ENCODE measurements around the gene SRPX2.

SRPX2 gene

DNA sequence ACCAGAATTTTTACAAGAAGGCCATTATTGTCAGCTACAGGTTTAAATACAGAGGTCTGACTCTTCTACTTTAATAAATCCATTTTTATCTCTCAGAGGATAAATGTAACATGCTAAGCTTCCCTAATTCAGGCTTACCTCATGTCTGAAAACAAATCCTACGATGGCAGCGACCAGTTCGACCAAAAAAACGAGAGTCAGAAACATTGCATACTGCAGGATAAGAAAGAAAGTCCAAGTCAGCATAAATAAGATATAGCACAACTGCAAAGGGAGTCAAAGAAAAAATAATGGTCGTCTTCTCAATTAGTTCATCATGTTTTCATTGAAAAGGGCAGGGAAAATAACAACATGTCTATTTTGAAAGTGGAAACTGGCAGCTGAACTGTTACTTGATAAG, 9.0 kb upstream of the SRPX2 start:
- Histone ChIP-seq H3K4me3 (ENCODE audit: low read depth in 1 of 2, low read length in 2 of 2) (no peak overlapping the region), H3K79me2 (ENCODE audit: insufficient read depth, low read length) (no peaks in the 10 kb centered on the region), H2AFZ (ENCODE audit: low read depth, low read length) (no peak overlapping the region), H3K4me1 (ENCODE audit: insufficient read depth, low read length) (no peaks in the 10 kb centered on the region), H4K20me1 (ENCODE audit: insufficient read depth, low read length) (no peaks in the 10 kb centered on the region), H3K36me3 (ENCODE audit: insufficient read depth, low read length) (no peaks in the 10 kb centered on the region), H3K4me2 (ENCODE audit: insufficient read depth, low read length) (no peak overlapping the region), H3K9ac (ENCODE audit: low read depth, low read length) (no peak overlapping the region), H3K9me3 (ENCODE audit: insufficient read depth, low read length, severe bottlenecking) (no peaks in the 10 kb centered on the region), H3K27ac (ENCODE audit: low read length) (no peak overlapping the region), H3K27me3 (ENCODE audit: insufficient read depth, low read length, poor library complexity) (no peaks in the 10 kb centered on the region)
- no peak for ATAC-seq (ENCODE audit: insufficient read depth, low read depth)
- DNase-seq, result no peak
- no peak for TF ChIP-seq EZH2 (IDR thresholded peaks at IDR 0.05; ENCODE audit: borderline replicate concordance, low read depth, low read length, severe bottlenecking)
- TF ChIP-seq, protein P1, sequence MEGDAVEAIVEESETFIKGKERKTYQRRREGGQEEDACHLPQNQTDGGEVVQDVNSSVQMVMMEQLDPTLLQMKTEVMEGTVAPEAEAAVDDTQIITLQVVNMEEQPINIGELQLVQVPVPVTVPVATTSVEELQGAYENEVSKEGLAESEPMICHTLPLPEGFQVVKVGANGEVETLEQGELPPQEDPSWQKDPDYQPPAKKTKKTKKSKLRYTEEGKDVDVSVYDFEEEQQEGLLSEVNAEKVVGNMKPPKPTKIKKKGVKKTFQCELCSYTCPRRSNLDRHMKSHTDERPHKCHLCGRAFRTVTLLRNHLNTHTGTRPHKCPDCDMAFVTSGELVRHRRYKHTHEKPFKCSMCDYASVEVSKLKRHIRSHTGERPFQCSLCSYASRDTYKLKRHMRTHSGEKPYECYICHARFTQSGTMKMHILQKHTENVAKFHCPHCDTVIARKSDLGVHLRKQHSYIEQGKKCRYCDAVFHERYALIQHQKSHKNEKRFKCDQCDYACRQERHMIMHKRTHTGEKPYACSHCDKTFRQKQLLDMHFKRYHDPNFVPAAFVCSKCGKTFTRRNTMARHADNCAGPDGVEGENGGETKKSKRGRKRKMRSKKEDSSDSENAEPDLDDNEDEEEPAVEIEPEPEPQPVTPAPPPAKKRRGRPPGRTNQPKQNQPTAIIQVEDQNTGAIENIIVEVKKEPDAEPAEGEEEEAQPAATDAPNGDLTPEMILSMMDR (IDR thresholded peaks at IDR 0.05; ENCODE audit: borderline replicate concordance, extremely low read depth, low read length, poor library complexity, severe bottlenecking), result no peak

DNA sequence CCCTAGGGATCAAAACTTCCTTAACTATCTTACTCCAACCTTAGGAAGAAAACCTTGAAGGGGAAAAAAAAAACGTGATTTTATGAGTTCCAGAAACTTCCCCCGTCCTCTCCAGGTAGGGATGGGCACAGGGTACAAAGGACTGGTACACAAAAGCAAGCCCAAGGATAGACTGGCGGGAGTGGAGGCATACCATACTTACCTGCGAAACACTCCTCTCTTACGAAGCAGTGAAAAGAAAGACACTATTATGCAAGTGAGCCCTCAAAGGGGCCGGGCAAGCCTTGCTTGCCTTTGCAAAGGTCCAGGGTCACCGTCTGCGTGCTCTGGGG, 8.0 kb upstream of the SRPX2 start:
- Histone ChIP-seq H3K9me3 (ENCODE audit: insufficient read depth, low read length, severe bottlenecking) (no peaks in the 10 kb centered on the region), H2AFZ (ENCODE audit: low read depth, low read length) (no peak overlapping the region), H3K27me3 (ENCODE audit: insufficient read depth, low read length, poor library complexity) (no peaks in the 10 kb centered on the region), H3K4me1 (ENCODE audit: insufficient read depth, low read length) (no peaks in the 10 kb centered on the region), H4K20me1 (ENCODE audit: insufficient read depth, low read length) (no peaks in the 10 kb centered on the region), H3K27ac (ENCODE audit: low read length) (no peak overlapping the region), H3K9ac (ENCODE audit: low read depth, low read length) (no peak overlapping the region), H3K4me3 (ENCODE audit: low read depth in 1 of 2, low read length in 2 of 2) (no peak overlapping the region), H3K36me3 (ENCODE audit: insufficient read depth, low read length) (no peaks in the 10 kb centered on the region), H3K4me2 (ENCODE audit: insufficient read depth, low read length) (no peak overlapping the region), H3K79me2 (ENCODE audit: insufficient read depth, low read length) (no peaks in the 10 kb centered on the region)
- no peak for DNase-seq
- ATAC-seq (ENCODE audit: insufficient read depth, low read depth), result no peak
- TF ChIP-seq, protein P1 (IDR thresholded peaks at IDR 0.05; ENCODE audit: borderline replicate concordance, extremely low read depth, low read length, poor library complexity, severe bottlenecking), result no peak
- TF ChIP-seq EZH2 (IDR thresholded peaks at IDR 0.05; ENCODE audit: borderline replicate concordance, low read depth, low read length, severe bottlenecking), result no peak

DNA sequence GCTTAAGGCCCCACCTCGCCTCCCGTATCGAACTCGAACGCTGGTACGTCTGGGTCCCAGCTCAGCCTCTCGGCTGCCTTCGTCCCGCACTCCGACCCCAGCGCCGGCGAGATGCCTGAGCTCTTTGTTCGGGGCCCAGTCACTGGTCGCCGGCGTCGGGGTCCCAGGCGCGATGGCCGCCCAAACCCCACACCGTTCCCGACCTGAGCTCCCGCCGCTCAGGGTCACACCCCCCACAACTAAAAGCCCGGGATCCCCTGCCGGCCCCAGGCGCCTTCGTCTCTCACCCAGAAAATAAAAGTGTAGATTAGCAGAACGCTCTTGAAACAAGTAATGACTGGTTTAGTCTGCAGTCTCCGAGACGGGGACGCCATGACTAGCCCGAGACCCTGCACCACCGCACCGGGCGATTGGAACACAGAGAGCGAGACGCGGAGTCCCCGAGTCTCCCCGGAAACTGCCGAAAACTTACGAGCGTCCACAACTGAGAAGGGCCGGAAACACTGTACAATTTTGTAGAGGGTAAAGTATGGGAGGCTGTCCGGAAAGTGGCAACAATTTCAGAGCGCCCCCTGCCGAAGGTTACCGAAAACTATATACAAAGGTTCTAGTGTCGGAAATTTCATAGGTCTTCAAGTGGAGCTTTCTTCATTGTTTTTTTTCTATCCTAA, 7.5 kb upstream of the SRPX2 start, which contains the start of gene TSPAN6:
TSPAN6 (minus strand) TSS at position 486 of the 671 bp plus-strand sequence; CDS start at position 374, 112 bp downstream.
- Histone ChIP-seq H3K4me3 (ENCODE audit: low read depth in 1 of 2, low read length in 2 of 2) (no peak within 1 kb of the TSS), H3K4me1 (ENCODE audit: insufficient read depth, low read length) (no peaks in the 10 kb centered on the region), H3K27me3 (ENCODE audit: insufficient read depth, low read length, poor library complexity) (no peaks in the 10 kb centered on the region), H3K79me2 (ENCODE audit: insufficient read depth, low read length) (no peaks in the 10 kb centered on the region), H4K20me1 (ENCODE audit: insufficient read depth, low read length) (no peaks in the 10 kb centered on the region), H3K4me2 (ENCODE audit: insufficient read depth, low read length) (no peak within 1 kb of the TSS), H3K27ac (ENCODE audit: low read length) (no peak within 1 kb of the TSS), H2AFZ (ENCODE audit: low read depth, low read length) (no peak within 1 kb of the TSS), H3K9ac (ENCODE audit: low read depth, low read length) (no peak within 1 kb of the TSS), H3K36me3 (ENCODE audit: insufficient read depth, low read length) (no peaks in the 10 kb centered on the region), H3K9me3 (ENCODE audit: insufficient read depth, low read length, severe bottlenecking) (no peaks in the 10 kb centered on the region)
- no peak for TF ChIP-seq EZH2 (IDR thresholded peaks at IDR 0.05; ENCODE audit: borderline replicate concordance, low read depth, low read length, severe bottlenecking)
- no peak for DNase-seq
- no peak for ATAC-seq (ENCODE audit: insufficient read depth, low read depth)

DNA sequence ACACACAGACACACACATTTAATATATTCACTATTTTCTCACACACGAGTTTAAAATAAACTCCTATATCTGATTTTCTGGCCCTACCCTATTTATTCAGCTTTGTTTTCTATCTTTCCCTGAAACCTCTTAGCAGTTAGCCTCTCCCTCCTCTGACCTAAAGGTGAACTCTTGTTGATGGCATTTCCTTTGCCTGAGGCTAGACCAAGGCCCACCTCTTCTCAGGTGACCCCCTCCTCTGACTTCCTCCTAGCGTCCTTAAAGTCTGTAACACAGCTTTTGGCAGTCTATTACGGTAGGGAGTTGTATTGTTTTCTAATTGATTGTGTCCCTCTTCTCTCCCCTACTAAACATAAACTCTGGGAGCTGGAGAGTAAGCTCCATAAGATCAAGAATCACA, 1.7 kb upstream of the SRPX2 start:
- no peak overlapping the region for H3K27ac ChIP-seq (ENCODE audit: low read length)
- H2AFZ ChIP-seq (ENCODE audit: low read depth, low read length), result no peak overlapping the region
- H3K9ac ChIP-seq (ENCODE audit: low read depth, low read length), result no peak overlapping the region
- ATAC-seq (ENCODE audit: insufficient read depth, low read depth) (no peak), DNase-seq (no peak)
- H3K9me3 ChIP-seq (ENCODE audit: insufficient read depth, low read length, severe bottlenecking), result no peaks in the 10 kb centered on the region
- H3K4me1 ChIP-seq (ENCODE audit: insufficient read depth, low read length), result no peaks in the 10 kb centered on the region
- H3K4me3 ChIP-seq (ENCODE audit: low read depth in 1 of 2, low read length in 2 of 2), result no peak overlapping the region
- TF ChIP-seq, protein P1 (IDR thresholded peaks at IDR 0.05; ENCODE audit: borderline replicate concordance, extremely low read depth, low read length, poor library complexity, severe bottlenecking), result no peak
- no peak for TF ChIP-seq EZH2 (IDR thresholded peaks at IDR 0.05; ENCODE audit: borderline replicate concordance, low read depth, low read length, severe bottlenecking)
- no peaks in the 10 kb centered on the region for H3K79me2 ChIP-seq (ENCODE audit: insufficient read depth, low read length)
- H3K27me3 ChIP-seq (ENCODE audit: insufficient read depth, low read length, poor library complexity), result no peaks in the 10 kb centered on the region
- H3K36me3 ChIP-seq (ENCODE audit: insufficient read depth, low read length), result no peaks in the 10 kb centered on the region
- no peak overlapping the region for H3K4me2 ChIP-seq (ENCODE audit: insufficient read depth, low read length)
- H4K20me1 ChIP-seq (ENCODE audit: insufficient read depth, low read length), result no peaks in the 10 kb centered on the region

All from DND-41 (cell line).